H9 (cell line): ENCODE data around the gene KRTAP10-8. TPM values are rescaled to one million over a fixed set of nuclear protein-coding genes. Genes with fewer than 3 reads are reported as not detected.

ENCODE experiments used
- DNase-seq: peaks from one replicate; pipeline ENCODE4 v3.0.0-alpha.2; 2017
- H2AFZ ChIP-seq: one replicate; pipeline ENCODE4 v1.6.1; 2013; ENCODE audit warnings: mild to moderate bottlenecking, low read length, control low read depth, moderate library complexity
- H2AK5ac ChIP-seq: 2 replicates; pipeline ENCODE4 v1.6.1; 2013; ENCODE audit warnings: low read length, control low read depth, mixed read lengths; ENCODE audit not compliant: insufficient read length
- H2BK120ac ChIP-seq: one replicate; pipeline ENCODE4 v1.6.1; 2013; ENCODE audit warnings: low read depth, mild to moderate bottlenecking, low read length, control low read depth, inconsistent platforms; ENCODE audit not compliant: poor library complexity, severe bottlenecking
- H2BK12ac ChIP-seq: 2 replicates; pipeline ENCODE4 v1.6.1; 2013; ENCODE audit warnings: low read length, control low read depth, mixed read lengths, low read depth; ENCODE audit not compliant: insufficient read length
- H2BK15ac ChIP-seq: 2 replicates; pipeline ENCODE4 v1.6.1; 2013; ENCODE audit warnings: low read depth, low read length, control low read depth
- H2BK20ac ChIP-seq: one replicate; pipeline ENCODE4 v1.6.1; 2013; ENCODE audit warnings: low read depth, mild to moderate bottlenecking, low read length, control low read depth, inconsistent platforms; ENCODE audit not compliant: poor library complexity, severe bottlenecking
- H2BK5ac ChIP-seq: 2 replicates; pipeline ENCODE4 v1.6.1; 2013; ENCODE audit warnings: low read length, control low read depth, mixed read lengths; ENCODE audit not compliant: insufficient read length
- H3K14ac ChIP-seq: 2 replicates; pipeline ENCODE4 v1.6.1; 2013; ENCODE audit warnings: low read length, control low read depth; ENCODE audit not compliant: insufficient read depth
- H3K18ac ChIP-seq: 2 replicates; pipeline ENCODE4 v1.6.1; 2013; ENCODE audit warnings: low read depth, mild to moderate bottlenecking, mixed read lengths, low read length, control low read depth; ENCODE audit not compliant: insufficient read length
- H3K23ac ChIP-seq: 2 replicates; pipeline ENCODE4 v1.6.1; 2013; ENCODE audit warnings: low read length, control low read depth, mixed read lengths, low read depth; ENCODE audit not compliant: insufficient read length
- H3K23me2 ChIP-seq: 2 replicates; pipeline ENCODE4 v1.6.1; 2013; ENCODE audit warnings: low read depth, mild to moderate bottlenecking, mixed read lengths, low read length, control low read depth; ENCODE audit not compliant: insufficient read length, poor library complexity, severe bottlenecking
- H3K27ac ChIP-seq: 2 replicates; pipeline ENCODE4 v1.5.1; 2013; ENCODE audit warnings: low read length, control low read depth, mixed read lengths, low read depth; ENCODE audit not compliant: insufficient read length
- H3K27me3 ChIP-seq: 2 replicates; pipeline ENCODE4 v1.6.1; 2013; ENCODE audit warnings: low read length, control low read depth, inconsistent platforms; ENCODE audit not compliant: insufficient read depth
- H3K4ac ChIP-seq: 2 replicates; pipeline ENCODE4 v1.6.1; 2013; ENCODE audit warnings: low read depth, mild to moderate bottlenecking, control low read depth, inconsistent platforms, low read length, moderate library complexity
- H3K4me1 ChIP-seq: 2 replicates; pipeline ENCODE4 v1.6.1; 2013; ENCODE audit warnings: low read length, control low read depth, inconsistent platforms; ENCODE audit not compliant: insufficient read depth
- H3K4me2 ChIP-seq: 2 replicates; pipeline ENCODE4 v1.6.1; 2013; ENCODE audit warnings: low read length, control low read depth, mixed read lengths; ENCODE audit not compliant: insufficient read length, insufficient read depth
- H3K56ac ChIP-seq: 2 replicates; pipeline ENCODE4 v1.6.1; 2013; ENCODE audit warnings: low read depth, mild to moderate bottlenecking, mixed read lengths, low read length, control low read depth; ENCODE audit not compliant: insufficient read length
- H3K79me1 ChIP-seq: 2 replicates; pipeline ENCODE4 v1.6.1; 2013; ENCODE audit warnings: low read depth, mild to moderate bottlenecking, moderate library complexity, low read length, control low read depth, inconsistent platforms; ENCODE audit not compliant: insufficient read depth, poor library complexity, severe bottlenecking
- H3K79me2 ChIP-seq: 2 replicates; pipeline ENCODE4 v1.6.1; 2013; ENCODE audit warnings: low read length, control low read depth, inconsistent platforms; ENCODE audit not compliant: insufficient read depth
- H3K9ac ChIP-seq: 2 replicates; pipeline ENCODE4 v1.6.1; 2013; ENCODE audit warnings: low read length, control low read depth, mixed read lengths; ENCODE audit not compliant: insufficient read length; ENCODE audit errors: extremely low read depth
- H3K9me3 ChIP-seq: one replicate; pipeline ENCODE4 v1.6.1; 2013; ENCODE audit warnings: low read depth, low read length, inconsistent platforms; ENCODE audit not compliant: control insufficient read depth
- H3T11ph ChIP-seq: one replicate; pipeline ENCODE4 v1.6.1; 2013; ENCODE audit warnings: mild to moderate bottlenecking, low read length, control low read depth, inconsistent platforms
- H4K20me1 ChIP-seq: one replicate; pipeline ENCODE4 v1.6.1; 2013; ENCODE audit not compliant: control insufficient read depth, insufficient read length, insufficient read depth
- H4K5ac ChIP-seq: 2 replicates; pipeline ENCODE4 v1.6.1; 2013; ENCODE audit warnings: low read depth, mild to moderate bottlenecking, mixed read lengths, low read length, control low read depth; ENCODE audit not compliant: insufficient read length
- H4K8ac ChIP-seq: replicated peaks from 2 replicates; pipeline ENCODE4 v1.6.1; 2013; ENCODE audit warnings: low read length, control low read depth, mixed read lengths, low read depth; ENCODE audit not compliant: insufficient read length
- H4K91ac ChIP-seq: 2 replicates; pipeline ENCODE4 v1.6.1; 2013; ENCODE audit warnings: low read depth, mild to moderate bottlenecking, moderate library complexity, mixed read lengths, low read length, control low read depth; ENCODE audit not compliant: insufficient read length
- H3K27ac Mint-ChIP-seq, 3 experiments: 2 replicates in 2 of 3; 3 replicates in 1 of 3; pipeline ENCODE4 v1.8.0; 2020 to 2021; ENCODE audit warnings: mixed read lengths in 3 of 3, mild to moderate bottlenecking in 1 of 3, moderate library complexity in 1 of 3
- H3K27me3 Mint-ChIP-seq: 2 replicates; pipeline ENCODE4 v1.8.0; 2021; ENCODE audit warnings: low read depth, mild to moderate bottlenecking, moderate library complexity, mixed read lengths
- H3K36me3 Mint-ChIP-seq, 3 experiments: 2 replicates in 2 of 3; 3 replicates in 1 of 3; pipeline ENCODE4 v1.8.0; 2020 to 2021; ENCODE audit warnings: low read depth in 3 of 3, mixed read lengths in 3 of 3; ENCODE audit not compliant: insufficient read depth in 1 of 3
- H3K4me1 Mint-ChIP-seq, 2 experiments: 2 replicates each; pipeline ENCODE4 v1.8.0; 2020; ENCODE audit warnings: mixed read lengths in 2 of 2
- H3K4me3 Mint-ChIP-seq, 2 experiments: 2 replicates in 1 of 2; 3 replicates in 1 of 2; pipeline ENCODE4 v1.8.0; 2020 to 2021; ENCODE audit warnings: mild to moderate bottlenecking in 2 of 2, mixed read lengths in 2 of 2, moderate library complexity in 1 of 2
- H3K9me3 Mint-ChIP-seq, 2 experiments: 2 replicates in 1 of 2; 3 replicates in 1 of 2; pipeline ENCODE4 v1.8.0; 2020; ENCODE audit warnings: mild to moderate bottlenecking in 2 of 2, mixed read lengths in 2 of 2, moderate library complexity in 1 of 2
- WGBS: extraction: QIAGEN DNeasy Blood & Tissue Kit; methylation state at CpG from one replicate; pipeline ENCODE4 v1.1.7; 2013; ENCODE audit warnings: missing lambda C conversion rate, low lambda C conversion rate, mixed read lengths; ENCODE audit not compliant: insufficient read length; ENCODE audit errors: extremely low coverage; 5-methylcytosine and 5-hydroxymethylcytosine counted together
- total RNA-seq: library from RNA; stranded (reverse); gene quantifications from 2 replicates; pipeline ENCODE4 v1.2.1, GENCODE V29; 2021
- TF ChIP-seq, protein P1 (sequence below): fragments of 200-600 bp; sonication (generic); conservative IDR thresholded peaks from 3 replicates; pipeline ENCODE4 v1.8.0; 2021; ENCODE audit warnings: antibody characterized with exemption, mild to moderate bottlenecking

The KRTAP10-8 gene
- total RNA-seq, 1 experiment from 2014 or later: not detected

DNA sequence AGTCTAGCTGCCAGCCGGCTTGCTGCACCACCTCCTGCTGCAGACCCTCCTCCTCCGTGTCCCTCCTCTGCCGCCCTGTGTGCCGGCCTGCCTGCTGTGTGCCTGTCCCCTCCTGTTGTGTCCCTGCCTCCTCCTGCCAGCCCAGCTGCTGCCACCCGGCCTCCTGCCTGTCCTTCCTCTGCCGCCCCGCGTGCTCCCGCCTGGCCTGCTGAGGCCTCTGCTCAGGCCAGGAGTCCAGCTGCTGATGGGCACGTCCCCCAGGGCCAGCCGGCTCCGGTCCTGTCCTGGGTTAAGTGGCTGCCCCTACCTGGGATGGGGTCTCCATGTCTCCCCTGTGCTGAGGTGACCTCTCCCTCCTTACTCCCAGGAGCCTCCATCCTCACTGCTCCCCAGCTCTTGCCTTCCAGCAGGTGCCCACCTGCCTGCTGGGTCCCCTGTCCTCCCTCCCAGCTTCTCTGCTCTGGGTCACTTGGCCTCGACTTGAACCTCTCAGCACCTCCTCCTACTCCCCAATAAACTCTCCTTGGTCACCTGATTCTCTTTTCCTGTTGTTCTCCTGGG, 870 bp downstream of the KRTAP10-8 start:
- no CpG with 5 or more reads among the region's 13 CpGs for WGBS
- H3K4me3 Mint-ChIP-seq: no peak overlapping the region
- no peak overlapping the region for H2BK20ac ChIP-seq

More for the DNA sequence above, 870 bp downstream of the KRTAP10-8 start:
- no peak overlapping the region for H2BK120ac ChIP-seq
- H3K4me1 ChIP-seq: no peaks in the 10 kb centered on the region
- H3T11ph ChIP-seq: no peak overlapping the region
- H3K56ac ChIP-seq: no peak overlapping the region
- H3K27me3 ChIP-seq: no peaks in the 10 kb centered on the region
- no peak overlapping the region for H3K18ac ChIP-seq
- Mint-ChIP-seq H3K4me1 (peaks cover 20 to 25% of the 10 kb centered on the region in 2 experiments), H3K36me3 (peaks cover 8 to 26% (median 21%) of the 10 kb centered on the region in 3 experiments), H3K27me3 (peaks cover 7% of the 10 kb centered on the region), H3K9me3 (peaks cover 33 to 37% of the 10 kb centered on the region in 2 experiments), H3K27ac (no peak overlapping the region; a peak in 1 of 7 replicates)
- no peaks in the 10 kb centered on the region for H3K23me2 ChIP-seq
- no peak overlapping the region for H2BK12ac ChIP-seq
- TF ChIP-seq, protein P1, sequence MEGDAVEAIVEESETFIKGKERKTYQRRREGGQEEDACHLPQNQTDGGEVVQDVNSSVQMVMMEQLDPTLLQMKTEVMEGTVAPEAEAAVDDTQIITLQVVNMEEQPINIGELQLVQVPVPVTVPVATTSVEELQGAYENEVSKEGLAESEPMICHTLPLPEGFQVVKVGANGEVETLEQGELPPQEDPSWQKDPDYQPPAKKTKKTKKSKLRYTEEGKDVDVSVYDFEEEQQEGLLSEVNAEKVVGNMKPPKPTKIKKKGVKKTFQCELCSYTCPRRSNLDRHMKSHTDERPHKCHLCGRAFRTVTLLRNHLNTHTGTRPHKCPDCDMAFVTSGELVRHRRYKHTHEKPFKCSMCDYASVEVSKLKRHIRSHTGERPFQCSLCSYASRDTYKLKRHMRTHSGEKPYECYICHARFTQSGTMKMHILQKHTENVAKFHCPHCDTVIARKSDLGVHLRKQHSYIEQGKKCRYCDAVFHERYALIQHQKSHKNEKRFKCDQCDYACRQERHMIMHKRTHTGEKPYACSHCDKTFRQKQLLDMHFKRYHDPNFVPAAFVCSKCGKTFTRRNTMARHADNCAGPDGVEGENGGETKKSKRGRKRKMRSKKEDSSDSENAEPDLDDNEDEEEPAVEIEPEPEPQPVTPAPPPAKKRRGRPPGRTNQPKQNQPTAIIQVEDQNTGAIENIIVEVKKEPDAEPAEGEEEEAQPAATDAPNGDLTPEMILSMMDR: no peak
- no peak overlapping the region for H4K5ac ChIP-seq
- no peak overlapping the region for H3K4ac ChIP-seq
- no peak overlapping the region for H2AFZ ChIP-seq
- H4K8ac ChIP-seq: no peak overlapping the region
- no peak overlapping the region for H3K23ac ChIP-seq
- DNase-seq: no peak
- H2BK15ac ChIP-seq: no peak overlapping the region
- H3K4me2 ChIP-seq: no peak overlapping the region
- H3K9ac ChIP-seq: no peak overlapping the region
- H2BK5ac ChIP-seq: no peak overlapping the region
- no peak overlapping the region for H2AK5ac ChIP-seq
- H3K9me3 ChIP-seq: peaks cover 9% of the 10 kb centered on the region
- H4K91ac ChIP-seq: no peak overlapping the region
- no peaks in the 10 kb centered on the region for H3K79me1 ChIP-seq
- no peak overlapping the region for H3K27ac ChIP-seq
- no peaks in the 10 kb centered on the region for H4K20me1 ChIP-seq
- H3K79me2 ChIP-seq: no peaks in the 10 kb centered on the region
- no peak overlapping the region for H3K14ac ChIP-seq
